Breast epithelium (tissue), 4 donors: ENCODE data around the gene B4GALNT3. TPM values are rescaled to one million over a fixed set of nuclear protein-coding genes. Genes with fewer than 3 reads are reported as not detected.

ENCODE experiments used
- DNase-seq, 2 donors: peaks; one replicate each; pipeline ENCODE4 v3.0.0-alpha.2; 2019; ENCODE audit warnings: low spot score in 2 of 2
- H3K27ac ChIP-seq, 2 donors: fragments of 200-600 bp; sonication (generic) in 1 of 2; one replicate each; pipeline ENCODE4 v1.5.1; 2016 to 2019; ENCODE audit warnings: mild to moderate bottlenecking in 1 of 2
- H3K27me3 ChIP-seq, 2 donors: fragments of 200-600 bp; sonication (generic) in 1 of 2; one replicate each; pipeline versions ENCODE4 v1.5.1 to v1.6.0; 2017 to 2019; ENCODE audit warnings: control low read depth in 1 of 2, mild to moderate bottlenecking in 1 of 2
- H3K36me3 ChIP-seq: fragments of 200-600 bp; one replicate; pipeline ENCODE4 v1.5.1; 2019
- H3K4me1 ChIP-seq, 2 donors: fragments of 200-600 bp; sonication (generic); one replicate each; pipeline ENCODE4 v1.5.1; 2016 to 2019; ENCODE audit warnings: control low read depth in 1 of 2
- H3K4me3 ChIP-seq, 3 donors: fragments of 200-600 bp; sonication (generic); 1 replicate in 2 of 3; 2 replicates in 1 of 3; pipeline ENCODE4 v1.5.1; 2016 to 2019; ENCODE audit warnings: mild to moderate bottlenecking in 3 of 3, moderate library complexity in 2 of 3
- H3K9me3 ChIP-seq, 2 donors: fragments of 200-600 bp; sonication (generic) in 1 of 2; one replicate each; pipeline ENCODE4 v1.5.1; 2016 to 2019; ENCODE audit warnings: control low read depth in 1 of 2
- POLR2A ChIP-seq: fragments of 450-650 bp; IDR thresholded peaks from one replicate; pipeline ENCODE4 v1.6.1; 2016; ENCODE audit warnings: antibody characterized with exemption, mild to moderate bottlenecking, moderate library complexity
- POLR2AphosphoS5 ChIP-seq, 3 donors: sonication (generic); formaldehyde crosslinking; IDR thresholded peaks; one replicate each; pipeline ENCODE4 v1.6.1; 2017; ENCODE audit warnings: antibody characterized with exemption in 3 of 3
- intact Hi-C: fragments of 100-400 bp; cut with DNase I; formaldehyde crosslinking; loops from one replicate; pipeline ENCODE4 v1.15.1; 2023; ENCODE audit warnings: low total_unique reads
- total RNA-seq, 3 donors: library from RNA; depleted of rRNA; stranded (reverse); fragments of >200 nt; gene quantifications; one replicate each; pipeline ENCODE4 v1.1.0, GENCODE V29; 2016
- TF ChIP-seq, protein P1 (sequence below), 3 donors: fragments of 450-650 bp; IDR thresholded peaks; one replicate each; pipeline ENCODE4 v1.5.1; 2016 to 2017; ENCODE audit warnings: antibody characterized with exemption in 3 of 3, mild to moderate bottlenecking in 3 of 3, moderate library complexity in 3 of 3

B4GALNT3 gene
- total RNA-seq, 3 donors from 2014 or later = 0.16 to 5.9 (median 4.6) TPM

DNA sequence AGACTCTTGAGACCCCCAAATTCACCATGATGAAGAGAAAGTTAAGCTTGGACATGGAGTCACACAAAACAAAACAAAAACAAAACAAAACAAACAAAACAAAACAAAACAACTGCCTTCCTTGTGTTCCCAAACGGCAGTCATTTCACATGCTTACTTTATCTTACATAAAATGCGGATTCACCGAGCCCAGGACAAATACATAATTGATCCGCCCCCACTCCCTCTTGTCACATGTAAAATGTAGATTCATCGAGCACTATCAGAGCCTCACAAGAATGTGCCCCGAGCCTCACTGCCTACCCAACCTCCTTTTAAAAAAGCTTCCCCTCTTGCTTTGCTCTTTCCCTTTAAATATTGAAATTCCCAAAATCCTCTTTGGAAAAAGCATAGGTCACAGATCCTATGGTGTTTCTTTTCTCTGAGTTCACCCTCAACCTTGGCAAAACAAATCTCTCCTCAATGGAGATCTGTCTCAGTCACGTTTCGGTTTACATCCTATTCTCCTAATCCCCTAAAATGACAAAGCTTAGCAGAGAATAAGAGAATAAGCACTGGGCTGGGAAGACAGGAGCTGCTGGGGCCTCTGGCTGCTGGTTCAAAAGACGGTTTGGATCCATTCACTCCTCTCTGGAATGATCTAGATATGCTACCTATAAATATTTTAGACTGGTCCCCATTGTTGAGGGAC lies 119.8 kb downstream of the B4GALNT3 start:
- Histone ChIP-seq H3K9me3 (no peaks in the 10 kb centered on the region), H3K27ac (no peak overlapping the region), H3K36me3 (no peaks in the 10 kb centered on the region), H3K4me1 (no peaks in the 10 kb centered on the region), H3K27me3 (no peaks in the 10 kb centered on the region), H3K4me3 (no peak overlapping the region)
- TF ChIP-seq, protein P1, sequence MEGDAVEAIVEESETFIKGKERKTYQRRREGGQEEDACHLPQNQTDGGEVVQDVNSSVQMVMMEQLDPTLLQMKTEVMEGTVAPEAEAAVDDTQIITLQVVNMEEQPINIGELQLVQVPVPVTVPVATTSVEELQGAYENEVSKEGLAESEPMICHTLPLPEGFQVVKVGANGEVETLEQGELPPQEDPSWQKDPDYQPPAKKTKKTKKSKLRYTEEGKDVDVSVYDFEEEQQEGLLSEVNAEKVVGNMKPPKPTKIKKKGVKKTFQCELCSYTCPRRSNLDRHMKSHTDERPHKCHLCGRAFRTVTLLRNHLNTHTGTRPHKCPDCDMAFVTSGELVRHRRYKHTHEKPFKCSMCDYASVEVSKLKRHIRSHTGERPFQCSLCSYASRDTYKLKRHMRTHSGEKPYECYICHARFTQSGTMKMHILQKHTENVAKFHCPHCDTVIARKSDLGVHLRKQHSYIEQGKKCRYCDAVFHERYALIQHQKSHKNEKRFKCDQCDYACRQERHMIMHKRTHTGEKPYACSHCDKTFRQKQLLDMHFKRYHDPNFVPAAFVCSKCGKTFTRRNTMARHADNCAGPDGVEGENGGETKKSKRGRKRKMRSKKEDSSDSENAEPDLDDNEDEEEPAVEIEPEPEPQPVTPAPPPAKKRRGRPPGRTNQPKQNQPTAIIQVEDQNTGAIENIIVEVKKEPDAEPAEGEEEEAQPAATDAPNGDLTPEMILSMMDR (IDR thresholded peaks at IDR 0.05) = no peak
- TF ChIP-seq POLR2A (no peak), POLR2AphosphoS5 (IDR thresholded peaks at IDR 0.05) (no peak)
- intact Hi-C loops = loop anchor here (10.0 kb wide), 1 partner anchor 175 kb away; the partner anchor contains the start of gene WNK1
- DNase-seq = no peak

DNA sequence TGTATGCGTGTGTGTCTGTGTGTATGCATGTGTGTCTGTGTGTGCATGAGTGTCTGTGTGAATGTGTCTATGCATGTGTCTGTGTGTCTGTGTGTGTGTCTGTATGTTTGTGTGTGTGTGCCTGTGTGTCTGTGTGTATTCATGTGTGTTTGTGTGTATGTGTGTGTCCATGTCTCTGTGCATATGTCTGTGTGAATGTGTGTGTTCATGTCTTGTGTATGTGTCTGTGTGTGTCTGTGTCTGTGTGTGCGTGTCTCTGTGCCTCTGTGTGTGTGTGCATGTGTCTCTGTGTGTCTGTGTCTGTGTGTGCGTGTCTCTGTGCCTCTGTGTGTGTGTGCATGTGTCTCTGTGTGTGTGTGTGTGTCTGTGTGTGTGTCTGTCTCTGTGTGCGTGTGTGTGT lies 121.1 kb downstream of the B4GALNT3 start:
- TF ChIP-seq, protein P1 (IDR thresholded peaks at IDR 0.05) = no peak
- no peak for TF ChIP-seq POLR2A
- no peaks in the 10 kb centered on the region for H3K27me3 ChIP-seq
- no peak for DNase-seq

DNA sequence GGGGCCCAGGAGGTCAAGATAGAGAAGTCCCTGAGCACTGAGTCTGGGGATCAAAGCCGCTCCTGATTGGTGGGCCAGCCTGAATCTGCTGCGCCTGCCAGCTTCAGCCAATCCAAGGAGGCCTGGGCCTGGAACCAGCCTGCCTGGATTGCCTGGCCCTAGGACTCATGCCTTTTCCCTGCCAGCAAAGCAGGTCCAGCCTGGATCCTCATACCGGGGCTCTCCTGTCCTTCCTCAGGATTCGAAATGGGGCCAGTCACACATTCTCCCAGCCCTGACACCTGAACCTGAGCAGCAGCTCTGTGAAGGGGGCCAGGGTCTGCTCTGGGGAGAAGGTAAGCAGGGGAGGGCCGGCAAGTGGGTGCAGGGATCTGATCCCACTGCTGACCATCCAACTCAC lies 121.6 kb downstream of the B4GALNT3 start:
- no peak for DNase-seq
- Histone ChIP-seq H3K4me3 (no peak overlapping the region), H3K27me3 (no peaks in the 10 kb centered on the region), H3K36me3 (no peaks in the 10 kb centered on the region), H3K9me3 (no peaks in the 10 kb centered on the region), H3K27ac (no peak overlapping the region), H3K4me1 (no peaks in the 10 kb centered on the region)
- TF ChIP-seq, protein P1 (IDR thresholded peaks at IDR 0.05) = no peak
- TF ChIP-seq POLR2A (no peak), POLR2AphosphoS5 (IDR thresholded peaks at IDR 0.05) (no peak)
- intact Hi-C loops = no loop called here

More for the DNA sequence above, 121.1 kb downstream of the B4GALNT3 start:
- no peaks in the 10 kb centered on the region for H3K4me1 ChIP-seq
- intact Hi-C loops = no loop called here
- H3K27ac ChIP-seq = no peak overlapping the region
- H3K9me3 ChIP-seq = no peaks in the 10 kb centered on the region
- H3K36me3 ChIP-seq = no peaks in the 10 kb centered on the region
- no peak overlapping the region for H3K4me3 ChIP-seq

DNA sequence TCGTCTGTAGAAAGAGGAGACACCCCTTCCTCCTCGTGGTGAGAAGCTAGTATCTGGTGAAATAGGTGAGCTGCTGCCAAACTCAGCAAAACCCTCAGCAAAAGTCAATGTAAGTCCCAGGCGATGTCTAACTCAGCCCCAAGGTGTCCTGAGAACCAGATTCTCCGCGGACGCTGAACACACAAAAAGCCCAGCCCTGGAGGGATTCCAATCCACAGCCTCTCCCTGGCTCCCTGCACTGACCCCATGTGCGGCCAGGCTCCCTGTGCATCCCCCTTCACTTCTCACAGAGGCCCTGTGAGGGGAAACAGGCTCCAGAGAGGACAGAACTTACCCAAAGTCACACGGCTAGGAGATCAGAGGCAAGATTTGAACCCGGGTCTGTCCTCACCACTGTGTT lies 122.0 kb downstream of the B4GALNT3 start:
- H3K4me1 ChIP-seq = no peaks in the 10 kb centered on the region

DNA sequence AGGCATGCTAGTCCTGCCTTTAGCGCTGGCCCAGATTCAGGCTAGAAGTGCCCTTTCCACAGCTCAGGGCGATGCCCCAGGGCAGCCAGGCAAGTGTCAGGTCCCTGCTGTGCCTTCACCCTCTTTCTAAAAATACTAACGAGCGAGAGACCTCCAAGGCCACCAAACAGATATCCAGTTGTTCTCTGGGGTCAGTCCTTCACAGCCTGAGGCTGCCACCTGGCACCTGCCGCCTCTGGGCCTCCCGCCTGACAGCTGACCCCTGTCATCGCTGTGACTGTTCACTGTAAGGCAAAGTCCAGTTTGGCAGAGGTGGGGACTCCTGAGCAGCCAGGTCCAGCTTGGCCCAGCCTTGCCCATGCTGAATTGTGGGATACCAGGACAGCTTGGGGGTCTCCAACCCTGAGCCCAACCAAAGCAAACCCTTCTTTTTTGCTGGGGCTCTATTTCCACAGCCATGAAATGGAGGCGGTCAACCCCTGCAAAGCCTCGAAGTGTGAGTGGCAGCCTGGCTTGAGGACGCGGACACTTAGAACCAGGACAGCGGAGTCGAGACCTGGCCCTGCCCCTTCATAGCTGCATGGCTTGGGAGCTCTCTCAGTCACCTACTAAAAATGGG lies 123.6 kb downstream of the B4GALNT3 start:
- Histone ChIP-seq H3K9me3 (no peaks in the 10 kb centered on the region), H3K27ac (no peak overlapping the region), H3K4me3 (no peak overlapping the region), H3K4me1 (no peaks in the 10 kb centered on the region), H3K36me3 (no peaks in the 10 kb centered on the region), H3K27me3 (no peaks in the 10 kb centered on the region)
- DNase-seq = no peak
- intact Hi-C loops = no loop called here
- TF ChIP-seq POLR2A (no peak), POLR2AphosphoS5 (IDR thresholded peaks at IDR 0.05) (no peak)
- TF ChIP-seq, protein P1 (IDR thresholded peaks at IDR 0.05) = no peak

More for the DNA sequence above, 122.0 kb downstream of the B4GALNT3 start:
- no peak overlapping the region for H3K4me3 ChIP-seq
- intact Hi-C loops = no loop called here
- H3K9me3 ChIP-seq = no peaks in the 10 kb centered on the region
- no peak for DNase-seq
- H3K27me3 ChIP-seq = no peaks in the 10 kb centered on the region
- TF ChIP-seq POLR2AphosphoS5 (IDR thresholded peaks at IDR 0.05) (no peak), POLR2A (no peak)
- TF ChIP-seq, protein P1 (IDR thresholded peaks at IDR 0.05) = no peak
- H3K36me3 ChIP-seq = no peaks in the 10 kb centered on the region
- H3K27ac ChIP-seq = no peak overlapping the region
